NT2/D1 (cell line): ENCODE data around the gene MPZL1.

Source experiments
- SUZ12 ChIP-seq: IDR thresholded peaks from 2 replicates; pipeline ENCODE4 v1.6.1; 2011; ENCODE audit not compliant: insufficient read length, insufficient read depth; ENCODE audit errors: extremely low read depth
- YY1 ChIP-seq: IDR thresholded peaks from 2 replicates; pipeline ENCODE4 v1.6.1; 2011; ENCODE audit not compliant: insufficient read length, insufficient read depth
- ZNF274 ChIP-seq: IDR thresholded peaks from 2 replicates; pipeline ENCODE4 v1.6.1; 2011; ENCODE audit warnings: mild to moderate bottlenecking, low read depth, low read length

GRCh38 chr1:167744901-167745300 lies 23.1 kb downstream of the MPZL1 start:
- no peak for TF ChIP-seq ZNF274
- TF ChIP-seq SUZ12, result no peak
- TF ChIP-seq YY1, result no peak
